ENCODE data around the gene SOCS3. TPM values are rescaled to one million over a fixed set of nuclear protein-coding genes. Genes with fewer than 3 reads are reported as not detected.

SOCS3 gene
- total RNA-seq, 4 donors from 2014 or later: 23.7 to 76.5 (median 59.7) TPM

- Histone ChIP-seq H3K9me3 (no peaks in the 10 kb centered on the region), H3K36me3 (peaks cover 0 to 36% (median 6%) of the 10 kb centered on the region in 3 donors), H3K4me1 (peaks cover 0 to 60% (median 38%) of the 10 kb centered on the region in 4 donors), H3K4me3 (peak overlapping the region; percentile 69 to 99 (median 80)), H3K27me3 (no peaks in the 10 kb centered on the region), H3K27ac (peak overlapping the region; percentile 86 to 96 (median 96))
- DNase-seq (ENCODE audit: low spot score in 2 of 2): no peak
- TF ChIP-seq, protein P1, sequence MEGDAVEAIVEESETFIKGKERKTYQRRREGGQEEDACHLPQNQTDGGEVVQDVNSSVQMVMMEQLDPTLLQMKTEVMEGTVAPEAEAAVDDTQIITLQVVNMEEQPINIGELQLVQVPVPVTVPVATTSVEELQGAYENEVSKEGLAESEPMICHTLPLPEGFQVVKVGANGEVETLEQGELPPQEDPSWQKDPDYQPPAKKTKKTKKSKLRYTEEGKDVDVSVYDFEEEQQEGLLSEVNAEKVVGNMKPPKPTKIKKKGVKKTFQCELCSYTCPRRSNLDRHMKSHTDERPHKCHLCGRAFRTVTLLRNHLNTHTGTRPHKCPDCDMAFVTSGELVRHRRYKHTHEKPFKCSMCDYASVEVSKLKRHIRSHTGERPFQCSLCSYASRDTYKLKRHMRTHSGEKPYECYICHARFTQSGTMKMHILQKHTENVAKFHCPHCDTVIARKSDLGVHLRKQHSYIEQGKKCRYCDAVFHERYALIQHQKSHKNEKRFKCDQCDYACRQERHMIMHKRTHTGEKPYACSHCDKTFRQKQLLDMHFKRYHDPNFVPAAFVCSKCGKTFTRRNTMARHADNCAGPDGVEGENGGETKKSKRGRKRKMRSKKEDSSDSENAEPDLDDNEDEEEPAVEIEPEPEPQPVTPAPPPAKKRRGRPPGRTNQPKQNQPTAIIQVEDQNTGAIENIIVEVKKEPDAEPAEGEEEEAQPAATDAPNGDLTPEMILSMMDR (IDR thresholded peaks at IDR 0.05): no peak
- TF ChIP-seq POLR2A (IDR thresholded peaks at IDR 0.05) (no peak), EP300 (IDR thresholded peaks at IDR 0.05) (no peak)
- 1% methylated on average over 39 to 51 of the region's 70 CpGs for WGBS, 2 donors
Observed at GRCh38 chr17:78359321-78359996, 418 bp downstream of the SOCS3 start.

- H3K4me3 ChIP-seq: peak overlapping the region; percentile 69 to 99 (median 80)
- peaks cover 0 to 64% (median 40%) of the 10 kb centered on the region in 4 donors for H3K4me1 ChIP-seq
- no peaks in the 10 kb centered on the region for H3K9me3 ChIP-seq
- no peaks in the 10 kb centered on the region for H3K27me3 ChIP-seq
- peak overlapping the region; percentile 86 to 96 (median 96) for H3K27ac ChIP-seq
- peaks cover 0 to 36% (median 6%) of the 10 kb centered on the region in 3 donors for H3K36me3 ChIP-seq
- TF ChIP-seq EP300 (IDR thresholded peaks at IDR 0.05): no peak
- TF ChIP-seq, protein P1 (IDR thresholded peaks at IDR 0.05): no peak
- no peak for TF ChIP-seq POLR2A (IDR thresholded peaks at IDR 0.05)
- 23 to 37% methylated on average over 37 to 38 of the region's 72 CpGs for WGBS, 2 donors
- no peak for DNase-seq (ENCODE audit: low spot score in 2 of 2)
Observed at GRCh38 chr17:78358538-78359320, 1.1 kb downstream of the SOCS3 start.

- peak in 1 of 2 donors; percentile 5 for TF ChIP-seq EP300 (IDR thresholded peaks at IDR 0.05)
- no peak for TF ChIP-seq POLR2A (IDR thresholded peaks at IDR 0.05)
- 70 to 78% methylated on average over 24 to 25 of the region's 25 CpGs for WGBS, 2 donors
- Histone ChIP-seq H3K36me3 (peaks cover 0 to 36% (median 6%) of the 10 kb centered on the region in 3 donors), H3K27me3 (no peaks in the 10 kb centered on the region), H3K9me3 (no peaks in the 10 kb centered on the region), H3K27ac (peak overlapping the region; percentile 86 to 96 (median 96)), H3K4me1 (peaks cover 0 to 71% (median 47%) of the 10 kb centered on the region in 4 donors), H3K4me3 (peak overlapping the region; percentile 69 to 99 (median 80))
- no peak for DNase-seq (ENCODE audit: low spot score in 2 of 2)
Observed at GRCh38 chr17:78357672-78358537, 2.0 kb downstream of the SOCS3 start.

DNA sequence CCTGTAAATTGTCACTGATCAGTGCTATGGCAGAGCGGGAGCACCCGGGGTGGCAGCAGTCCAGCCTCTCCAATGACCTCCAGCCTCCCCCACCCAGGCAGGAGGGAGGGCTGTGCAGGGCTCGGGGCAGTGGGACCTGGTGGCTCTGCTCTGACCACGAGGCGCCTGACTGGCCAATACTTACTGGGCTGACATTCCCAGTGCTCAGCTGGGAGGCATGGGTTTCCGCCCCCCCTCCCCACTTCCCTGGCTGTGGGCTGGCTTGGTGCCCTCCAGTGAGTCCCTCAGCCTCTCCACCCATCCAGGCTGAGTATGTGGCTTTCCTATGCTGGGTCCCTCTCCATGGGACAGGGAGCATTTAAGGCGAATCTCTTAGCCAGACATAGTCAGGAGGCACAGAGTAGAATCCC is 2.7 kb downstream of the SOCS3 start:
- Histone ChIP-seq H3K27me3 (no peaks in the 10 kb centered on the region), H3K36me3 (peaks cover 0 to 36% (median 6%) of the 10 kb centered on the region in 3 donors), H3K27ac (peak overlapping the region; percentile 47 to 96 (median 96)), H3K4me1 (peaks cover 2 to 77% (median 52%) of the 10 kb centered on the region in 4 donors), H3K9me3 (no peaks in the 10 kb centered on the region), H3K4me3 (peak overlapping the region in 3 of 4 donors; percentile 3 to 99 (median 82))
- WGBS, 2 donors: 26 to 47% methylated on average over 4 to 7 of the region's 7 CpGs
- TF ChIP-seq EP300 (IDR thresholded peaks at IDR 0.05): peak in 1 of 2 donors; percentile 69
- TF ChIP-seq, protein P1 (IDR thresholded peaks at IDR 0.05): no peak
- peak in 1 of 2 donors; percentile 17 for TF ChIP-seq POLR2A (IDR thresholded peaks at IDR 0.05)
- DNase-seq (ENCODE audit: low spot score in 2 of 2): no peak

Measured in tibial nerve (tissue), 4 donors.